ENCODE measurements around the gene KDM8.
A peak's percentile ranks its signal among the peaks of the same experiment; 100 is the strongest.

DNA sequence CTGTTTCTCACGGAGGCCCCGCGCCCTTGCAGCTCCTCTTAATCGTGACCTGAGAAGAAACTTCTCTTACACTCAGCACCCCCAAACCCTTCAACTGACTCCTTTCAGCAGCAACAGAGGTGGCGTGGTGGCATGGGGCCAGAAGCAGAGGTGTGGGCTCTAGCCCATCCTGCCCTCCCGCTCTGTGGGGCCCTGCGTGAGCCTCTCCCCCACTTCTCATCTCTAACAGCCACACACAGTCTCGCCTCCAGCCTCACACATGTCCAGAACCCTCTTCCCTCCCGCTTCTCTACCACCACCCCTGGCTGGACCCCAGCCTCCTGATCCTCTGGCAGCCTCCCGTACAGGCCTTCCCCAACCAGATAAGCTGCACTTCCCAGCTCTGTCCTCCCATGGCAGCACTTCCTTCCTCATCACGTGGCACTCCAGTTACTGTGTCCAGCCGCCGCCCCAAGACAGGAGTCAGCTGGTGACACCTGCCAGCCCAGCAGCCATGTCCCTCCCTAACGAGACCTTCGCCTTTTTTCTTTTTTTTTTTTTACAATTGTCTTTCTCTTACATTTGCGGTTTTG lies 34.8 kb downstream of the KDM8 start:
- TF ChIP-seq, protein P1, sequence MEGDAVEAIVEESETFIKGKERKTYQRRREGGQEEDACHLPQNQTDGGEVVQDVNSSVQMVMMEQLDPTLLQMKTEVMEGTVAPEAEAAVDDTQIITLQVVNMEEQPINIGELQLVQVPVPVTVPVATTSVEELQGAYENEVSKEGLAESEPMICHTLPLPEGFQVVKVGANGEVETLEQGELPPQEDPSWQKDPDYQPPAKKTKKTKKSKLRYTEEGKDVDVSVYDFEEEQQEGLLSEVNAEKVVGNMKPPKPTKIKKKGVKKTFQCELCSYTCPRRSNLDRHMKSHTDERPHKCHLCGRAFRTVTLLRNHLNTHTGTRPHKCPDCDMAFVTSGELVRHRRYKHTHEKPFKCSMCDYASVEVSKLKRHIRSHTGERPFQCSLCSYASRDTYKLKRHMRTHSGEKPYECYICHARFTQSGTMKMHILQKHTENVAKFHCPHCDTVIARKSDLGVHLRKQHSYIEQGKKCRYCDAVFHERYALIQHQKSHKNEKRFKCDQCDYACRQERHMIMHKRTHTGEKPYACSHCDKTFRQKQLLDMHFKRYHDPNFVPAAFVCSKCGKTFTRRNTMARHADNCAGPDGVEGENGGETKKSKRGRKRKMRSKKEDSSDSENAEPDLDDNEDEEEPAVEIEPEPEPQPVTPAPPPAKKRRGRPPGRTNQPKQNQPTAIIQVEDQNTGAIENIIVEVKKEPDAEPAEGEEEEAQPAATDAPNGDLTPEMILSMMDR (IDR thresholded peaks at IDR 0.05), result peak in 1 of 5 experiments; percentile 4
- TF ChIP-seq EP300 (IDR thresholded peaks at IDR 0.05; ENCODE audit: low read depth), result no peak
- no peak for TF ChIP-seq POLR2A (IDR thresholded peaks at IDR 0.05)

Measured in transverse colon (tissue), 3 donors.